T1000 (cell line): ENCODE measurements around the gene APRT.
"Not testable (repeated sequence)": the region's sequence is repeated elsewhere in the genome, so short reads cannot be mapped to it uniquely, and the experiment has no call there.

Experiments
- DNase-seq: peaks from one replicate; lab custom pipeline; 2025; ENCODE audit warnings: mixed read lengths; lab: John Stamatoyannopoulos, UW

APRT gene

DNA sequence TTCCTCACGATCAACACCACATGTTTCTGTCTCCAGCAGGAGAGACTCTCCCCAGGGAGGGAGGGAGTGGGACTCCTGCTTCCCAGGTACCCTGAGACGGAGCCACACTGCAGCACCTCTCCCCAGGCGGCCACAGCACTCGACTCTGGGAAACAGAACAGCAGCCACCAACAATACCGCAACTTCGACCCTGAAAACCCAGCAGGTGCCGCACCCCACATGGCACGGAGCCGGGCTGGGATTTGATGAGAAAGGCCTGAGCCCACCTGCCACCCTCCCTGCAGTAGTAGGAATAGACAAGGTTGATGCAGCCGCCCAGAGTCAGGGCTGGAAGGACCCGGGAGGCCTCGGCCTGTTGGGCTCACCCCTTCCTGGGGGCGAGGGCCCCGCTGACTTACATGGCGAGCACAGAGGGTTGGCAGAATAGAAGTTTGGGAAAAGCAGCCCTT is 30.6 kb upstream of the APRT start:
- no peak for DNase-seq

DNA sequence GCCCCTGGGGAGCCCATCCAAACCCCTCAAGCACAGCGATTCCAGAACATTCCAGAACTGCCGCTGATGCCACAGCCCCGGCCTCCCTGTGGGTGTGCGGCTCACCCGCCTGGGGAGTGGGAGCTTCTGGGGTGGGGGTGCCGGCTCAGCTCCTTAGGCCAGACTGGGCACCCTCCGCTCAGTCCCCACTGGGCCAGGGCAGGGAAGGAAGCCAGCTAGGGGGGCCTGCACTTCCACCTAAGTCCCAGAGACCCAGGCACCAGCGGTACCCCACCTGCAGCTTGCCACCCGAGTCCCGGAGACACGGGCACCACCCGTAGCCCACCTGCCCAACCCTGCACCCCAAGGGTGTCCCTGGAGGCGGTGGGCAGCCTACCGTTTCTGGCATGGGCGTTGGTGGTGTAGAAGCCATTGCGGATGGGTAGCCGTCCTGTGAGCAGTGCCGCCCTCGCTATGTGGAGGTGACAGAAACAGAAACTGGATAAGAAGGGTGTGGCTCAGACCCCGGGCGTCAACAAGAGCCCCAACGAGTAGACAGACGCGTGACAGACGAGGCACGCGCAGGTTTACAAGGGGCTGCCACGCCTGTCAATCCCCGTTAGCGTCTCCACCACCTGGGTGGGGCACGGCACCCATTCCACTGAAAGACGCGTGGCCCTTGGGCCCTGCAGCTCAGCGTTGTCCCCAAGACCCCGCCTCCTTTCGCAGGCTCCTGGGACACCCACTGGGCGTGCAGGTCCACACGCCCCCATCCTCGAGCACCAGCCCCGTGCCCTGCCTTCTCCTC is 30.0 kb upstream of the APRT start:
- DNase-seq: no peak

DNA sequence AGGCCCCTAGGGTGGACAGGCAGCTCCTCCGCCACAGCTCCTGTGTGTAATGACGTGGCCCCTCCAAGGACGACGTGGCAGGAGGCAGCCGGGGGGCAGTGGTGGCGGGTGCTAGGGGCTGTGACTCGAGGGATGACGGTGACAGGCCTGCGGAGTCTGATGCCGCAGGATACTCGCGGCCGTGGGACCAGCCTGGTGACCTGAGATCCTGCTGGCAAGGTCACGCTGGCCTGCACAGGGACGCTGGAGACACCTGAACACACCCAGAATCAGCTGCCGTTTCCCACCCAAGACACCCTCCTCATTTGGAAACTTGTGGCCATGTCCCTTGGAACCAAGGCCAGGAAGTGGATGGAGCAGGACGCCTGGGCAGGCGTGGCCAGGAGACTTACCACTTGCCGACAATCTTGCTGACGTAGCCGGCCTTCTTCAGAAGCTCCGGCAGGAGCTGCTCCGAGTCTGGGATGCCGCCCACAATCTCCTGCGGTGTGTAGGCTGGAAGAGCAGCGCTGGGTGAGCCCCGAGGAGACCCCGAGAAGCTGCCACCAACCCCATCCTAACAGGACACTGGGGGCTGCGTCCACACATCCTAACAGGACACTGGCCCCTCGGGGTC is 29.0 kb upstream of the APRT start:
- DNase-seq: no peak

DNA sequence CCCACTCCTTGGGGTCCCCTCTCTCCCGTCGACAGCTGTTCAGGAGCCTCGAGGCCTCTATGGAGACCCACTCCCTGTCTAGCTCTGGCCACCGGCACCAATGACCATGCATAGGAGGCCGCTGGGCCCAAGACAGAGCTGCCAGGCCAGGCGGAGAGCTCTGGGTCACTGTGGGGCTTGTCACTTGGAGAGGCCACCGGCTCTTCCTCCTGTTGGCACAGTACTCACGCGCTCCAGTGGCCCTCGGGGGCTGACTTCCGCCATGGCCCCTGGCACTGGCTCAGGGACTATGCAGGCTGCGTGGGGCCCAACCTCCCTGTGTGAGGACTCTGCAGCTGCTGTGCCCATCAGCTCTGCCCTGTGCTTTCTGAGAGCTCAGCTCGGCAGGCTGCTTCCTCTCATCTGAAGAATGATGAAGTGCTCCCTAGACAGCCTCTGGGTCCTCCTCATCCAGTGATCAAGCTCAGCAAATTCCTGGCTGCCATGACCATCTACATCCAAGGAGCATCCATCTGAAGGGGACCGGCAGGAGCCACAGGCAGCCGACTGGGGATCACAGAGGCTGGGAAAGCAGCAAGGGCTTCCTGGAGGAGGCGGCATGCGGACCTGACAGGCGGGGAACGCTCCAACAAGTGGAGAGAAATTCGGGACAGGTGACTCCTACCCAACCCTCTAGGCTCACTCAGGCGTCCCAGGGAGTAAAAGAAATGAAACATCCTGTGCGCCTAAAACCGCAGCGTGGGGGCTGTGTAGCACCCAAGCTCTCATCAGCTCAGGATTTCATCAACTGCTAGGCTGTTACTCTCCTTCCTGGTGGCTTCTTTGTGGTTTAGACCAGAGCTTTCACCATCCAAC is 28.2 kb upstream of the APRT start:
- DNase-seq: no peak

DNA sequence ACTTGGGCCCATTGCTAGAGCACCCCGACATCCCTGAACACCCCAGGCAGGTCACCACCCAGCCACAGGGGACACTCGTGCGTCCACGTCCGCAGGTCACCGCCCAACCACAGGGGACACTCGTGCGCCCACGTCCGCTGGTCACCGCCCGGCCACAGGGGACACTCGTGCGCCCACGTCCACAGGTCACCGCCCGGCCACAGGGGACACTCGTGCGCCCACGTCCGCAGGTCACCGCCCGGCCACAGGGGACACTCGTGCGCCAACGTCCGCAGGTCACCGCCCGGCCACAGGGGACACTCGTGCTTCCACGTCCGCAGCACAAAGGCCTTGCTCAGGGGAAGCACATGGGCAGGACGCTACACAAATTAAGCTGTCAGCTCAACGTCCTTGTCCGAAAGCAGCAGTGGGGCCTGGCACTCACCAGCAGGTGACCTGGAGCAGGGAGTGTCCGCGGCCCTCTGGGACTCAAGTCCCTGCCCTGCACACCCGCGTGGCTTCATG is 27.4 kb upstream of the APRT start:
- no peak for DNase-seq

DNA sequence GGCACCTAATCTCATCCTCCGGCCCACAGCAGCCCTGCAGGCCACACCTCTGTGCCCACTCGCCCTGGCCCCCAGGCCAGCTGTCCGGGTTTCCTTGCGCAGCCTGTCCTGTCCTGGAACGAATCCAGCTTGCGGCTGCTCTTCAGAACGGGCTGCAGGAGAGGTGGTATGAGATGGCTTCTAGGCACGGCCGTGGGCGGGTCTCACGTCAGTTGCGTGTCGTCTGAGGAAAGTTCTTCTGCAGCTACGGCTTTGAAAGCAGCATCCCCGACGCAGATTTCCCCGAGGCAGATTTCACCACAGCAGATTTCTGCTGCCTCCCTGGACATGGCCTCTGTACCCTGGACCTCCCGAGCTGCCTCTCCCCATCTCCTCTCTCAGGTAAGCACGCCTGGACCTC is 26.8 kb upstream of the APRT start:
- DNase-seq: no peak

DNA sequence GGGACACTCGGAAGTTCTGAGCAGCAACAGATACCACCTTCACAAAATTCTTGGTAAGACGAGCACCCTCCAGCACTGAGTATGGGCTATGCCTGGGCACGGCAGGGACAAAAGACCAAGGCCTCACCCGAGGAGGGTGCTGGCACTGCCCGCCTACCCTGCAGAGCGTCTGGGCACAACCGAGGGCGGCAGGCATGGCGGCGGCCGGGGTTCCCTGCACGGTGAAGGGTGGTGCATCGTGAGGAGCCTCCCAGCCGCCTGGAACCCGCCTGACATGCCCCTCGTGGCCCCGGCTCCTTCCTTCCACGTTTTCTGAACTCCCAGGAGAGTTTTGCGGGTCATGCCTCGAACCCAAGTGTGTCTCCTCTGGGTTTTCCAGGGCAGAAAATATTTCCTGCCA is 26.1 kb upstream of the APRT start:
- no peak for DNase-seq

DNA sequence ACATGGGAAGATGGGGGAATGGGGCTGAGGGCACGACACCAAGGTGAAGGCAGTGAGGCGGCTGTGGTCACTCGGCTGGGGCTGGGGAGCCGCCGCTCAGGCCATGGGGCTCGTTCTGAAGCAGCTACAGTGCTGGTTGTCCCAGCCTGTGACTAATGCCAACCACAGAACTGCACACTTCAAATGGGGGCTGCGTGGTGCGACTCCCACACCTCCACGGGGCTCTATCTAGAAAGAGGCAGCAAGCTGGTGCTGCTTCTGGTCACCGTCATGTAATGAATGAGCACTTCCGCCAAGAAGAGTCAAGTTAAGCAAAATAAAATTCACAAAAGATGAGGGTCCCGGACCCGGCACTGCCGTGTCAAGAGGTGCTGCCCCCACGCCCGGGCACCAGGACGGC is 25.1 kb upstream of the APRT start:
- no peak for DNase-seq

DNA sequence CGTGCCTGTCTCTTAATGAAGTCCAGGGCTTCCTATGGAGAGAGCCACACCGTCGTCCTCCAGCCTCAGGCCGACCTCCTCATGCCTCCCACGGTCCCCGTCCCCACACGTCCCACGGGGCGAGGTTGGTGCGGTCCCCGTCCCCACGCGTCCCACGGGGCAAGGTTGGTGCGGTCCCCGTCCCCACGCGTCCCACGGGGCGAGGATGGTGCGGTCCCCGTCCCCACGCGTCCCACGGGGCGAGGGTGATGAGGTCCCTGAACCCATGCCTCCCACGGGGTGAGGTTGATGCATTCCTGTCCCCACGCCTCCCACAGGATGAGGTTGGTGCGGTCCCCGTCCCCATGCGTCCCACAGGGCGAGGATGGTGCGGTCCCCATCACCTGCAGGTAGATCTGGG is 24.1 kb upstream of the APRT start:
- no peak for DNase-seq

DNA sequence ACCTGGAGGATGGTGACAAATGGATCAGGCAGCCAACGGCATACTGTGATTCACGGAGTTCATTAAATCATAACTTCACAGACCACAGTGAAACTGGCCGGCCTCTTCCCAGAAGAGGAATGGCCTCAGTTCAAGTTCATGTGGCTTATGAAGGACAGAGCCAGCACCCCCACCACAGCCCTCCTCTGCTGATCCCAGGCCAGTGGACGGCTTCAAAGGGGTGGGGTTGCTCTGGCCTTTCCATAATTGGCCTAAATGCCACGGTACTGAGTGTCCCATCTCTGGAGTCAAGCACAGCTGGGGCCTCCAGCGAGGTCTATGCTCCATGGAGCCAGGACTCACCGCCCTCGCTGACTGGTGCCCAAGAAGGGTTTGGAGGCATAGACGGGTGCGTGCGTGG is 23.7 kb upstream of the APRT start:
- no peak for DNase-seq

DNA sequence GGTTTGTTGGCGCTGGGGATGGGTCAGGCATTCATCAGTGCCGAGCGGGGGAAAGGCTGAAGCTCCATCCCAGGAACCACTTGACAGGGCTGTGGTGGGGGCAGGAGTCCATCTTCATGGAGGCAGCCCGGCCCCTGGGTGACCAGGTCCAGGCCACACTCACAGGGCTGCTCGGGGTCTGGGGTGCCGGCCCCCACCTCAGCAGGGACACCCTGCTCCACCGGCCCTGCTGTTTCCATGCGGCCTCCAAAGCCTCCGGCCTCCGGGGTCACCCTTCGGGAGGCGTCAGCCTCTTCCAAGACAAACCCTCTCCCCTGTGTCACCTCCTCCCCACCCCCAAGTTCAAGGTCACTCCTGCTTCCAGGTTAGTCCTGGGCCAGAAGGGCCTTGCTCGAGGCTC is 22.9 kb upstream of the APRT start:
- no peak for DNase-seq

DNA sequence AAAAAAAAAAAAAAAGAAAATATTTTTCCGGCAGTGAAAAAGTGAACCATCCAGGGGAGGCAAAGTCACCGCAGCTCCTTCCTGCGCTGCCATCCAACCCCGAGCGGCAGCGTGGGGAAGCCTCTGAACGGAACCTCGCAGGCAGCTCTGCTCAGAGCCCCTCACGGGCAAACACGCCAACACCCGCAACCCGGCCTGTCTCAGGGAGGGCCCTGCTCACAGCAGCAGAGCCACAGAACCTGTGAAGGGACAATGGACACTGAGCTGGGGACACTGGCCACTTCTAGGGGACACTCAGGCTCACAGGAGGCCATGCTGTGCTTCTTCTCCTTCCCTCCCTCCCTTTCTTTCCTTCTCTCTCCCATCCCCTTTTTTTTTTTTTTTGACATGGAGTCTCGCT is 21.4 kb upstream of the APRT start:
- no peak for DNase-seq

DNA sequence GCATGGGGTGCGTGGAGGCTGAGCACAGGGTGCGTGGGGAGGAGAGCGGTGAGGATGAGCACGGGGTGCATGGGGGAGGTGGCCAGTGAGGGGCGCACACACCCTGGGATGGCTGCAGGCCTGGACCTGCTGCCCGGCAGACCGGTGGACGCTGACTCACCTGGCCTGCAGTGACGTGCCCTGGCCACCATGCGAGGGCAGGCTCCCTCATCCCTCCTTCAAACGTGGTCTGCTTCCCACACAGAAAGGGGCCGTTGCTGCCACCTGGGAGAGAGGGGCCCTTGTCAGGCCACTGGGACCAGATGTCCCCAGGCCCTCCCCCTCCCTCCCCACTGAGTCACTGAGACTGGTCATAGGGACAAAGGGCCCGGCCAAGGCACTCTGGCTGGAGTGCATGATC is 20.1 kb upstream of the APRT start:
- DNase-seq: no peak

DNA sequence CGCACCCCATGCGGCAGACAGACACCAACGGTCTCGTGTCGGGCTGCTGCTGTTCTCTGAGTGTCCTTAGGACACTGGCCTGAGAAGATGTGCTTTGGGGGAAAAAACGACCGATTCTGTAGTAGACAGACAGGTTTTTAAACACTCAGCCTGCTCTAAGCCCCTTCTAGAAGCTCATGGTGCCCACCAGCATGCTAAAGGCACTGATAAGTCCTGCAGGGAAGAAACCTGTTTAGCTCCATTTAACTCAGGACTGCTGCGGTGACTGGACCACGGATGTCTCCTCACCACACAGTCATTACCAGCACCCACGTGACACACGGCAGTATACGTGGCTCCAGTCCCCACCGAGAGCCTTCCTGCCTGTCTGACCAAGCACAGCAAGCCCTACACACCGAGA is 19.1 kb upstream of the APRT start:
- DNase-seq: no peak

DNA sequence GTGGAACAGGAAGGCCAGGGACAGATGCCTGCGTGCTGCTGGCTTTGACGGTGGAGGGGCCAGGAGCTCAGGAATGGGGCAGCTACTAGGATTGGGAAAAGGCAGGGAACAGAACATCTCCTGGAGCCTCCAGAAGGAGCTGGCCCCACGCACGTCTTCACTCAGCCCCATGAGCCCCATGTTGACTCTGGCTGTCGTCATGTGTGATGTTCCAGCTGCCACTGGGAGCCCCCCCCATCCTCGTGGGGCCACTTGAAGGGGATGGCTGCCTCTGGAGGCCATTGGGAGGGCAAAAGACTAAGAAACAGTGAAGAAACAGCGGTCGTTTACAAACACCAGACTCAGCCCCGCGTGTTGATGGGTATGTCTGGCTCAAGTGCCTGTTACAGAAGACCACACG is 18.5 kb upstream of the APRT start:
- no peak for DNase-seq

DNA sequence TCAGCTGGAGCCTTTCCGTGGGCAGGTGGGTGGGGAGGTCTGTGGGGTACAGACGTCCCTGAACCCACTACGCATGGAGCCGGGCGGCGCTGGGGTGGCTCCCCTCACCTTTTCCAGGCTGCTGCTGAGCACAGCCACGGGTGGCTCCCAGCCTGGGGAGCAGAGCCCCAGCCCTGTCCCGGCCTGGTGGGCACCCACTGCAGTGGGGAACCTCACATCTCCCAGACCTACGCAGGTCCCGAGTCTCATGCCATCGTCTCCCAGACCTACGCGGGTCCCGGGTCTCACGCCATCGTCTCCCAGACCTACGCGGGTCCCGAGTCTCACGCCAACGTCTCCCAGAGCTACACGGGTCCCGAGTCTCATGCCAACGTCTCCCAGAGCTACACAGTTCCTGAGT is 17.0 kb upstream of the APRT start:
- no peak for DNase-seq

DNA sequence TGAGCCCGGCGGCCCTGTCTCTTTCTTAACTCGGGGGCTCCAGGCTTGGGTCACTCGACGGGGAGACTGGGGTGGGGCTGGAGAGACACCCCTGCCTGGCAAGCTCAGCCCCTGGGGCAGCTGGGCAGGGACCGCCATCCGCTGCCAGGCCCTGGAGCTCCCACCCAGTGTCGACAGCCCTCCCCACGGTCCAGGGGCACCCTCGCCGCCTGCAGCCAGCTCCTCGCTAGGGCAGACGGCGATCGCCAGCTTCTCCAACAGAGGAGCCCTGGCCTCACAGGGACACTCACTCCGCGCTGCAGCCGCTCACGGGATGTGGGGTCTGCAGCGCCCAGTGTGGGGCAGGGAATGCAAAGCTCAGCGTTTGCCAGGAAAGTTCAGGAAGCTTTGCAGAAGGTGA is 16.0 kb upstream of the APRT start:
- no peak for DNase-seq

DNA sequence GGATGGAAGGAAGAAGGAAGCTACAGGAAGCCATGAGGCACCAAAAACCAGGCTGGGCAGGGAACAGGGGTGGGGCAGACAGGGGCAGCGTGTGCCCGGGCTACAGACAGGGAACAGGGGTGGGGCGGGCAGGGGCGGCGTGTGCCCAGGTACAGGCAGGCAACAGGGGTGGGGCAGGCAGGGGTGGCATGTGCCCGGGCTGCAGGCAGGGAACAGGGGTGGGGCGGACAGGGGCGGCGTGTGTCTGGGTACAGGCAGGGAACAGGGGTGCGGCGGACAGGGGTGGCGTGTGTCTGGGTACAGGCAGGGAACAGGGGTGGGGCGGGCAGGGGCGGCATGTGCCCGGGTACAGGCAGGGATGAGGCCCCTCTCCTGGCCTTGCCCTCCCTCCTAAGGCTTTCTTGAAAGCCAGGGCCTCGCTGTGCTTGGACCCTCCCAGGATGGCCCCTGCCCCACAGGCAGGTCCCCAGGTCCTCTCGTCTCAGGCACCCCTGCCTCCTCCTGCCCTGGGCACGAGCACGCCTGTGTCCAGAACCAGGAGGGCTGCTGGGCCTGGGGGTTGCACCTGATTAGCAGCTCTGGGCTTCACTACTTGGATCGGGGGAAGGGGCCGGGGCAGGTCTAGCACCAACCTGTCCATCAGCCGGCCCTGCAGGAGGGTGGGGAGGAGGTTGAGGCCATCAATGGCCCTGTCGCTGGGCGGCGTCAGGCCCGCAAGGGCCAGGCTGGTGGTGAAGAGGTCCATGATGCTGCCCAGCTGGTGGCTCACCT is 14.5 kb upstream of the APRT start:
- DNase-seq: no peak

DNA sequence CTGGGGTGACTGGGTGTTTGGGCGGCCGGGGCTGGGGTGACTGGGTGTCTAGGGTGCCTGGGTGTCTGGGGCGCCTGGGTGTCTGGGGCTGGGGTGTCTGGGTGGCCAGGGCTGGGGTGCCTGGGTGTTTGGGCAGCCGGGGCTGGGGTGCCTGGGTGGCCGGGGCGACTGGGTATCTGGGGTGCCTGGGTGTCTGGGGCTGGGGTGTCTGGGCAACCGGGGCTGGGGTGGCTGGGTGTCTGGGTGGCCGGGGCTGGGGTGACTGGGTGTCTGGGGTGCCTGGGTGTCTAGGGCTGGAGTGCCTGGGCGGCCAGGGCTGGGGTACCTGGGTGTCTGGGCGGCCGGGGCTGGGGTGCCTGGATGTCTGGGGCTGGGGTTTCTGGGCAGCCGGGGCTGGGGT is 13.4 kb upstream of the APRT start:
- DNase-seq: no peak

DNA sequence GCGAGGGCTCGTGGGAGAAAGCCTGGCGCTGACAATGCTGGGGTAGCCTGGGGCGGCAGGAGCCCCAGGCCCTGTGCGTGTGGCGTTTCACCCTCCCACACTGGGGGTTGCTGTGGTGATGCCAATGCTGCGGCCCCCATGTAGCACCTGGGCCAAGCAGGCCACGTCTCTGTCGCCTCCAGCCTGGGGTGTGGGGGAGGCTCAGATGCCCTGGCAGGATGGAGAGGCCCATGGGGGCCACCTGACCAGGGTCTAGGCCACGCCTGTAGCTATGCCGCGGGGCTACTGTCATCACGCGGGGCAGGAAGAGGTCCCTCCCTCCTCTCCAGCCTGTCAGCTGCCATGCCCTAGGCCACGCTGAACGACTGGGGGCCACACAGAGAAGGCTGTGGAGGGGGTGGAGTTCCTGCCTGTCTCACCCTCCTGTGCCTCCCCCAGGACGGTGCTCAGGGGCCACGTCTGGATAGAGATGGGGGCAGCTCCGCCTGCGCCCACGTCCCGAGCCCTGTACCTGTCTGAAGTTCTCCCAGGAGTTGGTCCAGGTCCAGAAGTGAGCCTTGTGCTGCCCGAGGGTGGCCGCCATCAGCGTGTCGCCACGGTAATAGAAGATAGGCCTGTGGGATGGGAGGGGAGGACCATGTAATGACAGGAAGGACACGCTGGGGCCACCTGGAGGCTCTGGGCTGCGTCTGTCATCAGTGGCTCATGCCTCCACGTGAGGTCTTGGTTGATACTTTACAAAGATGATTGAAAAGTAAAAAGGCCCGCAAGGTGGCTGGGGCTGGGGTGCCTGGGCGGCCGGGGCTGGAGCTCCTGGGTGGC is 12.7 kb upstream of the APRT start:
- no peak for DNase-seq

DNA sequence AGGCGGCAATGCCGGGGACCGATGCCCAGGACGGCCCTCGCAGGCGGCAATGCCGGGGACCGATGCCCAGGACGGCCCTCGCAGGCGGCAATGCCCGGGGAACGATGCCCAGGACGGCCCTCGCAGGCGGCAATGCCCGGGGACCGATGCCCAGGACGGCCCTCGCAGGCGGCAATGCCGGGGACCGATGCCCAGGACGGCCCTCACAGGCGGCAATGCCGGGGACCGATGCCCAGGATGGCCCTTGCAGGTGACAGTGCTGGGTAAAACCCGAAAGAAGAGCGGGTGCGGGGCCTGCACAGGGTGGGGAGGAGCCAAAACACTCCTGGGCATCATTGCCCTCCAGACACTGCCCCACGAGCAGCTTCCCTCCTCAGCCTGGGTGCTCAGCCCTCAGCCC is 11.9 kb upstream of the APRT start:
- not testable (repeated sequence) for DNase-seq
